Esophagus muscularis mucosa (tissue), 4 donors: ENCODE data around the gene MTG1. TPM values are rescaled to one million over a fixed set of nuclear protein-coding genes. Genes with fewer than 3 reads are reported as not detected.

Experiments
- DNase-seq: peaks from one replicate; pipeline ENCODE4 v3.0.0-alpha.2; 2017; ENCODE audit errors: extremely low spot score
- H3K27ac ChIP-seq, 4 donors: fragments of 200-600 bp; sonication (generic); replicated peaks in 1 of 4; 1 replicate in 3 of 4; 2 replicates in 1 of 4; pipeline ENCODE4 v1.5.1; 2016 to 2019; ENCODE audit warnings: mild to moderate bottlenecking in 1 of 4
- H3K27me3 ChIP-seq, 4 donors: fragments of 200-600 bp; sonication (generic); one replicate each; pipeline versions ENCODE4 v1.5.1 to v1.6.0; 2016 to 2019
- H3K36me3 ChIP-seq, 4 donors: fragments of 200-600 bp; sonication (generic); one replicate each; pipeline ENCODE4 v1.5.1; 2016 to 2019
- H3K4me1 ChIP-seq, 4 donors: fragments of 200-600 bp; sonication (generic); one replicate each; pipeline ENCODE4 v1.5.1; 2016 to 2019
- H3K4me3 ChIP-seq, 4 donors: fragments of 200-600 bp; sonication (generic); 1 replicate in 2 of 4; 2 replicates in 2 of 4; pipeline ENCODE4 v1.5.1; 2016 to 2019; ENCODE audit warnings: mild to moderate bottlenecking in 4 of 4, moderate library complexity in 1 of 4
- H3K9me3 ChIP-seq, 4 donors: fragments of 200-600 bp; sonication (generic); 1 replicate in 3 of 4; 2 replicates in 1 of 4; pipeline ENCODE4 v1.5.1; 2016 to 2019
- CTCF ChIP-seq, 3 experiments: fragments of 200-600 bp in 2 of 3; fragments of 450-650 bp in 1 of 3; sonication (generic) in 2 of 3; IDR thresholded peaks; one replicate each; pipeline ENCODE4 v1.5.1; 2017 to 2019; ENCODE audit warnings: antibody characterized with exemption in 3 of 3, mild to moderate bottlenecking in 2 of 3, moderate library complexity in 1 of 3
- EP300 ChIP-seq: sonication (generic); formaldehyde crosslinking; IDR thresholded peaks from one replicate; pipeline ENCODE4 v1.6.1; 2017; ENCODE audit warnings: antibody characterized with exemption
- POLR2A ChIP-seq: fragments of 450-650 bp; IDR thresholded peaks from one replicate; pipeline ENCODE4 v1.6.1; 2017; ENCODE audit warnings: antibody characterized with exemption, moderate library complexity, mild to moderate bottlenecking, low read depth
- POLR2AphosphoS5 ChIP-seq, 2 donors: sonication (generic); formaldehyde crosslinking; IDR thresholded peaks; one replicate each; pipeline ENCODE4 v1.6.1; 2017; ENCODE audit warnings: antibody characterized with exemption in 2 of 2
- WGBS: methylation state at CpG from one replicate; pipeline ENCODE4 v1.1.5; 2018; 5-methylcytosine and 5-hydroxymethylcytosine counted together
- intact Hi-C: fragments of 100-400 bp; cut with DNase I; formaldehyde crosslinking; loops from one replicate; pipeline ENCODE4 v1.15.1; 2023
- total RNA-seq, 4 donors: library from RNA; depleted of rRNA; stranded (reverse); fragments of >200 nt; gene quantifications; one replicate each; pipeline versions ENCODE4 v1.1.0 to v1.2.1, GENCODE V29; 2016

The MTG1 gene
- total RNA-seq, 4 donors from 2014 or later: 12.6 to 23.6 (median 15.9) TPM

- H3K9me3 ChIP-seq: no peaks in the 10 kb centered on the region
- H3K36me3 ChIP-seq: peaks cover 26 to 56% (median 52%) of the 10 kb centered on the region in 4 donors
- no peak for DNase-seq
- 80% methylated on average over 18 of the region's 18 CpGs for WGBS
- H3K4me3 ChIP-seq: no peak overlapping the region
- TF ChIP-seq CTCF (IDR thresholded peaks at IDR 0.05) (no peak), EP300 (no peak), POLR2A (no peak), POLR2AphosphoS5 (IDR thresholded peaks at IDR 0.05) (no peak)
- intact Hi-C loops: no loop called here
- peaks cover 10 to 16% (median 10%) of the 10 kb centered on the region in 4 donors for H3K4me1 ChIP-seq
- H3K27ac ChIP-seq: no peak overlapping the region
- peaks cover 0 to 10% (median 4%) of the 10 kb centered on the region in 4 donors for H3K27me3 ChIP-seq
Observed at GRCh38 chr10:133361773-133362441, 32.0 kb upstream of the MTG1 start.

- Histone ChIP-seq H3K4me1 (peaks cover under 1 to 7% (median 2%) of the 10 kb centered on the region in 4 donors), H3K4me3 (no peak overlapping the region), H3K27ac (no peak overlapping the region), H3K36me3 (peaks cover 28 to 64% (median 56%) of the 10 kb centered on the region in 4 donors), H3K9me3 (no peaks in the 10 kb centered on the region), H3K27me3 (peaks cover 0 to under 1% (median under 1%) of the 10 kb centered on the region in 4 donors)
- no peak for TF ChIP-seq POLR2A
- TF ChIP-seq POLR2AphosphoS5 (IDR thresholded peaks at IDR 0.05): no peak
- TF ChIP-seq EP300: no peak
- no peak for TF ChIP-seq CTCF (IDR thresholded peaks at IDR 0.05)
- intact Hi-C loops: no loop called here
- no peak for DNase-seq
- WGBS: 88% methylated on average over 10 of the region's 13 CpGs
Observed at GRCh38 chr10:133362846-133363245, 31.1 kb upstream of the MTG1 start.

GRCh38 chr10:133364645-133365431, 29.1 kb upstream of the MTG1 start:
- 85% methylated on average over 29 of the region's 29 CpGs for WGBS
- no peak for DNase-seq
- intact Hi-C loops: no loop called here
- no peak overlapping the region for H3K27ac ChIP-seq
- H3K36me3 ChIP-seq: peaks cover 40 to 84% (median 75%) of the 10 kb centered on the region in 4 donors
- TF ChIP-seq EP300: no peak
- TF ChIP-seq POLR2A: no peak
- TF ChIP-seq POLR2AphosphoS5 (IDR thresholded peaks at IDR 0.05): no peak
- no peak for TF ChIP-seq CTCF (IDR thresholded peaks at IDR 0.05)
- no peaks in the 10 kb centered on the region for H3K9me3 ChIP-seq
- H3K27me3 ChIP-seq: no peaks in the 10 kb centered on the region
- H3K4me3 ChIP-seq: no peak overlapping the region
- H3K4me1 ChIP-seq: peaks cover 0 to 3% (median 0%) of the 10 kb centered on the region in 4 donors

- no peak overlapping the region for H3K4me3 ChIP-seq
- H3K9me3 ChIP-seq: no peaks in the 10 kb centered on the region
- TF ChIP-seq CTCF (IDR thresholded peaks at IDR 0.05) (no peak), POLR2AphosphoS5 (IDR thresholded peaks at IDR 0.05) (no peak), POLR2A (no peak), EP300 (no peak)
- intact Hi-C loops: no loop called here
- H3K36me3 ChIP-seq: peaks cover 47 to 91% (median 83%) of the 10 kb centered on the region in 4 donors
- H3K4me1 ChIP-seq: peaks cover 0 to 3% (median 0%) of the 10 kb centered on the region in 4 donors
- no peaks in the 10 kb centered on the region for H3K27me3 ChIP-seq
- H3K27ac ChIP-seq: no peak overlapping the region
- DNase-seq: no peak
- 86% methylated on average over 13 of the region's 13 CpGs for WGBS
Observed at GRCh38 chr10:133365461-133366129, 28.4 kb upstream of the MTG1 start.
